ENCODE results near the gene PTOV1.

PTOV1 gene

DNA sequence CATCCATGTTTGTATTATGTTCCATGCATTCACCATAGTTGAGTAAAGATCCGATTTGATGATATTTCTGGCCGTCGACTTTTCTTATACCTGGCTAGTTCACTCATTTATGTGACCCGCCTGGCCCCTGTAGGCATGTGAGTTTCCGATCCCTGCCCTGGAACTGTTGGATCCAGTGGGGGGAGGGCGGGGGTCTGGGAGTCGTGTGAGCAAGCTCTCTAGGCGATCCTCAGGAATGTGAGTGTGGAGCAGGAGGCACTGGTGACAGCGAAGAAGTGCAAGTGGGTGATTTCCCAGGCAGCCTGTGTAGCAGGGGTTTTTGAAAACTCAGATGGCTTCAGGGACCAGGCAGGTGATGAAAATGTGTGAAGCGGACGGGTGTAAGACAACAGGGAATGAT, 10.6 kb upstream of the PTOV1 start:
- H3K27ac ChIP-seq (ENCODE audit: low read depth, low read length) = no peak overlapping the region
- H3K9ac ChIP-seq (ENCODE audit: low read length in 5 of 5) = no peak overlapping the region
- H3K36me3 ChIP-seq (ENCODE audit: control insufficient read depth in 5 of 5, insufficient read depth in 5 of 5, low read length in 5 of 5) = peaks cover 0 to 51% (median 45%) of the 10 kb centered on the region in 5 donors
- peaks cover 0 to 3% (median 0%) of the 10 kb centered on the region in 5 donors for H3K4me1 ChIP-seq (ENCODE audit: control insufficient read depth in 5 of 5, insufficient read depth in 5 of 5, low read length in 5 of 5)
- no peaks in the 10 kb centered on the region for H3K27me3 ChIP-seq (ENCODE audit: control insufficient read depth in 5 of 5, insufficient read depth in 4 of 5, low read length in 5 of 5)
- H3K4me3 ChIP-seq (ENCODE audit: low read depth in 1 of 5, low read length in 5 of 5) = no peak overlapping the region
- no peaks in the 10 kb centered on the region for H3K9me3 ChIP-seq (ENCODE audit: control insufficient read depth in 5 of 5, low read length in 5 of 5)

- no peak overlapping the region for H3K4me3 ChIP-seq (ENCODE audit: low read depth in 1 of 5, low read length in 5 of 5)
- H3K9ac ChIP-seq (ENCODE audit: low read length in 5 of 5) = no peak overlapping the region
- peaks cover 0 to 47% (median 40%) of the 10 kb centered on the region in 5 donors for H3K36me3 ChIP-seq (ENCODE audit: control insufficient read depth in 5 of 5, insufficient read depth in 5 of 5, low read length in 5 of 5)
- H3K4me1 ChIP-seq (ENCODE audit: control insufficient read depth in 5 of 5, insufficient read depth in 5 of 5, low read length in 5 of 5) = peaks cover 0 to 3% (median 0%) of the 10 kb centered on the region in 5 donors
- no peaks in the 10 kb centered on the region for H3K27me3 ChIP-seq (ENCODE audit: control insufficient read depth in 5 of 5, insufficient read depth in 4 of 5, low read length in 5 of 5)
- H3K9me3 ChIP-seq (ENCODE audit: control insufficient read depth in 5 of 5, low read length in 5 of 5) = no peaks in the 10 kb centered on the region
- no peak overlapping the region for H3K27ac ChIP-seq (ENCODE audit: low read depth, low read length)
Measured at GRCh38 chr19:49840736-49841249, 10.2 kb upstream of the PTOV1 start.

DNA sequence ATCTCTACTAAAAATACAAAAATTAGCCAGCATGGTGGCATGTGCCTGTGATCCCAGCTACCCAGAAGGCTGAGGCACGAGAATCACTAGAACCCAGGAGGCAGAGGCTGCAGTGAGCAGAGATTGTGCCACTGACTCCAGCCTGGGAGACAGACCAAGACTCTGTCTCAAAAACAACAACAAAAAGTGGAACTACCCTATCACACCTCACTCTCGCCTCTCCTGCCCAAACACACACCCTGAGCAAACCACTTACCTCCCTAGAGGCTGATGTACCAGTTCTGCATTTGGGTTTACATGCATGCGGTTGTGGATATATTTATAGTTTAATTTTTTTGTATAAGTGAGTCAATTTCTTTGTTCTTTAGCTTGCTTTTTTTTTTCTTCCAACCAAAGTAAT, 7.7 kb upstream of the PTOV1 start:
- Histone ChIP-seq H3K36me3 (ENCODE audit: control insufficient read depth in 5 of 5, insufficient read depth in 5 of 5, low read length in 5 of 5) (peaks cover 0 to 24% (median 16%) of the 10 kb centered on the region in 5 donors), H3K4me1 (ENCODE audit: control insufficient read depth in 5 of 5, insufficient read depth in 5 of 5, low read length in 5 of 5) (no peaks in the 10 kb centered on the region), H3K27ac (ENCODE audit: low read depth, low read length) (no peak overlapping the region), H3K27me3 (ENCODE audit: control insufficient read depth in 5 of 5, insufficient read depth in 4 of 5, low read length in 5 of 5) (no peaks in the 10 kb centered on the region), H3K4me3 (ENCODE audit: low read depth in 1 of 5, low read length in 5 of 5) (no peak overlapping the region), H3K9me3 (ENCODE audit: control insufficient read depth in 5 of 5, low read length in 5 of 5) (no peaks in the 10 kb centered on the region), H3K9ac (ENCODE audit: low read length in 5 of 5) (no peak overlapping the region)

DNA sequence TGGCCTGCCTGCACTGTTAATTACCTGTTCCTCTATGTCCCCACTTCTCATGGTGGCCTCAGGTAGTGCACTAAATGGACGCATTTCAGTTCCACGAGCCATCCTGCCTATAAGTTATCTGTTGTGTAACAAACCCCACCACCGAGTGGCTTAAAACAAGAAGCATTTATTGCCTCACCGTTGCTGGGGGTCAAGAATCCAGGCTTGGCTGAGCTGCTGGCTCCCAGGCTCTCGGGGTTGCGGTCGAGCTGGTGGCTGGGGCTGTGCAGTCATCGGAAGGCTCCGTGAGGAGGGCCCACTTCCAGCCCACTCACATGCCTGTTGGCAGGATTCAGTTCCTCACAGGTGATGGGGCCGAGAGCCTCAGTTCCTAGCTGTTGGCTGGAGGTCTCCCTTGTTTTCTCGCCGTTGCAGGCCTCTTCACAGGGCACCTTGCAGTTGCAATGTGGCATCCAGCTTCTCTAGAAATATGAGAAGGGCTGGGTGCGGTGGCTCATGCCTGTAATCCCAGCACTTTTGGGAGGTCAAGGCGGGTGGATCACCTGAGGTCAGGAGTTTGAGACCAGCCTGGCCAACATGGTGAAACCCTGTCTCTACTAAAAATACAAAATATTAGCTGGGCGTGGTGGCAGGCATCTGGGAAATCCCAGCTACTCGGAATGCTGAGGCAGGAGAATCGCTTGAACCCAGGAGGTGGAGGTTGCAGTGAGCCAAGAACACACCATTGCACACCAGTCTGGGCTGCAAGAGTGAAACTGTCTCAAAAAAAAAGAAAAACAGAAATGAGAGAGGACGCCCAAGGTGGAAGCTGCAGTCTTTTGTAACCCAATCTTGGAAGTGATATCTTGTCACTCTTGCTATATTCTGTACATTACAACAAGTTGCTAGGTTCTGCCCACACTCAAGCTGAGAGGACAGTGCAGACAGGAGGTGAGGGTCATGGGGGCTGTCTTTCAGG, 6.5 kb upstream of the PTOV1 start:
- H3K27ac ChIP-seq (ENCODE audit: low read depth, low read length) = no peak overlapping the region
- no peak overlapping the region for H3K9ac ChIP-seq (ENCODE audit: low read length in 5 of 5)
- H3K27me3 ChIP-seq (ENCODE audit: control insufficient read depth in 5 of 5, insufficient read depth in 4 of 5, low read length in 5 of 5) = no peaks in the 10 kb centered on the region
- H3K4me3 ChIP-seq (ENCODE audit: low read depth in 1 of 5, low read length in 5 of 5) = no peak overlapping the region
- H3K9me3 ChIP-seq (ENCODE audit: control insufficient read depth in 5 of 5, low read length in 5 of 5) = peaks cover 0 to 5% (median under 1%) of the 10 kb centered on the region in 5 donors
- no peaks in the 10 kb centered on the region for H3K4me1 ChIP-seq (ENCODE audit: control insufficient read depth in 5 of 5, insufficient read depth in 5 of 5, low read length in 5 of 5)
- H3K36me3 ChIP-seq (ENCODE audit: control insufficient read depth in 5 of 5, insufficient read depth in 5 of 5, low read length in 5 of 5) = peaks cover 0 to 13% (median 6%) of the 10 kb centered on the region in 5 donors

GRCh38 chr19:49845414-49845813, 5.5 kb upstream of the PTOV1 start:
- no peak overlapping the region for H3K9ac ChIP-seq (ENCODE audit: low read length in 5 of 5)
- no peak overlapping the region for H3K4me3 ChIP-seq (ENCODE audit: low read depth in 1 of 5, low read length in 5 of 5)
- H3K36me3 ChIP-seq (ENCODE audit: control insufficient read depth in 5 of 5, insufficient read depth in 5 of 5, low read length in 5 of 5) = peaks cover 0 to 5% (median 0%) of the 10 kb centered on the region in 5 donors
- no peaks in the 10 kb centered on the region for H3K27me3 ChIP-seq (ENCODE audit: control insufficient read depth in 5 of 5, insufficient read depth in 4 of 5, low read length in 5 of 5)
- no peak overlapping the region for H3K27ac ChIP-seq (ENCODE audit: low read depth, low read length)
- H3K9me3 ChIP-seq (ENCODE audit: control insufficient read depth in 5 of 5, low read length in 5 of 5) = peaks cover 0 to 7% (median 3%) of the 10 kb centered on the region in 5 donors
- H3K4me1 ChIP-seq (ENCODE audit: control insufficient read depth in 5 of 5, insufficient read depth in 5 of 5, low read length in 5 of 5) = peaks cover 0 to 7% (median 5%) of the 10 kb centered on the region in 5 donors

DNA sequence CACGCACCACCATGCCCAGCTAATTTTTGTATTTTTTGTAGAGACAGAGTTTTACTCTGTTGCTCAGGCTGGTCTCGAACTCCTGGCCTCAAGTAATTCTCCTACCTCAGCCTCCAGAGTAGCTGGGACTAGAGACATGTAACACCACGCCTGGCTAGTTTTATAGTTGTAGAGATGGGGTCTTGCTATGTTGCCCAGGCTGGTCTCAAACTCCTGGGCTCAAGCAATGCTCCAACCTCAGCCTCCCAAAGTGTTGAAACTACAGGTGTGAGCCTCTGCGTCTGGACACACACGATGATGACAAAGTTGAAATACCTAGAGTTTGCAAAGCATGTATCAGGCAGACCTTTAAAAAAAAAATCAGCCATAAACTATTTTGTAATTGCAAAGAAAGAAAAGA, 4.6 kb upstream of the PTOV1 start:
- Histone ChIP-seq H3K9me3 (ENCODE audit: control insufficient read depth in 5 of 5, low read length in 5 of 5) (peaks cover 0 to 7% (median 3%) of the 10 kb centered on the region in 5 donors), H3K9ac (ENCODE audit: low read length in 5 of 5) (no peak overlapping the region), H3K27me3 (ENCODE audit: control insufficient read depth in 5 of 5, insufficient read depth in 4 of 5, low read length in 5 of 5) (no peaks in the 10 kb centered on the region), H3K27ac (ENCODE audit: low read depth, low read length) (no peak overlapping the region), H3K36me3 (ENCODE audit: control insufficient read depth in 5 of 5, insufficient read depth in 5 of 5, low read length in 5 of 5) (no peaks in the 10 kb centered on the region), H3K4me3 (ENCODE audit: low read depth in 1 of 5, low read length in 5 of 5) (no peak overlapping the region), H3K4me1 (ENCODE audit: control insufficient read depth in 5 of 5, insufficient read depth in 5 of 5, low read length in 5 of 5) (peaks cover 0 to 12% (median 5%) of the 10 kb centered on the region in 5 donors)

- Histone ChIP-seq H3K4me3 (ENCODE audit: low read depth in 1 of 5, low read length in 5 of 5) (no peak overlapping the region), H3K4me1 (ENCODE audit: control insufficient read depth in 5 of 5, insufficient read depth in 5 of 5, low read length in 5 of 5) (peaks cover 6 to 25% (median 19%) of the 10 kb centered on the region in 5 donors), H3K27ac (ENCODE audit: low read depth, low read length) (no peak overlapping the region), H3K27me3 (ENCODE audit: control insufficient read depth in 5 of 5, insufficient read depth in 4 of 5, low read length in 5 of 5) (no peaks in the 10 kb centered on the region), H3K36me3 (ENCODE audit: control insufficient read depth in 5 of 5, insufficient read depth in 5 of 5, low read length in 5 of 5) (no peaks in the 10 kb centered on the region), H3K9me3 (ENCODE audit: control insufficient read depth in 5 of 5, low read length in 5 of 5) (peaks cover 0 to 7% (median 3%) of the 10 kb centered on the region in 5 donors), H3K9ac (ENCODE audit: low read length in 5 of 5) (no peak overlapping the region)
Measured at GRCh38 chr19:49847731-49848696, 2.9 kb upstream of the PTOV1 start.

DNA sequence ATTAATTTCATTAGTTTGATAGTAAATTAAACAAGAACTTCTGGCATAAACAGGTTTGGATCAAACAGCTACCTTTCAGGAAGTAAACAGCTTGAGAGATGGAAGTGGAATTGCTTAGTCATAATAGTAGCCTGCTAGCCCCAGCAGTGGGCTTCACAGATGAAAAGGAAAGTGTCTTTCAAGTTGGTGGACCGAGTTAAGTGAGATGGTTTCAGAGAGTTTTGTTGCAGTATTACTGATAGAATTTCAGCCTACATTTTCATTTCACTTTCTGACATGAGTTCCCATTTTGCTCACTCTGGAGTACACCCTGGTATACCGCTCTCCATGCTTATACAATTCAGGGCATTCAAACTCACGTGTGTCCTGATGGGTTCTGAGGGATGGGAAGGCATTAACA, 2.0 kb upstream of the PTOV1 start:
- Histone ChIP-seq H3K27ac (ENCODE audit: low read depth, low read length) (no peak overlapping the region), H3K9ac (ENCODE audit: low read length in 5 of 5) (no peak overlapping the region), H3K4me3 (ENCODE audit: low read depth in 1 of 5, low read length in 5 of 5) (no peak overlapping the region), H3K9me3 (ENCODE audit: control insufficient read depth in 5 of 5, low read length in 5 of 5) (peaks cover 0 to 7% (median 3%) of the 10 kb centered on the region in 5 donors), H3K4me1 (ENCODE audit: control insufficient read depth in 5 of 5, insufficient read depth in 5 of 5, low read length in 5 of 5) (peaks cover 6 to 30% (median 25%) of the 10 kb centered on the region in 5 donors), H3K27me3 (ENCODE audit: control insufficient read depth in 5 of 5, insufficient read depth in 4 of 5, low read length in 5 of 5) (no peaks in the 10 kb centered on the region), H3K36me3 (ENCODE audit: control insufficient read depth in 5 of 5, insufficient read depth in 5 of 5, low read length in 5 of 5) (no peaks in the 10 kb centered on the region)

DNA sequence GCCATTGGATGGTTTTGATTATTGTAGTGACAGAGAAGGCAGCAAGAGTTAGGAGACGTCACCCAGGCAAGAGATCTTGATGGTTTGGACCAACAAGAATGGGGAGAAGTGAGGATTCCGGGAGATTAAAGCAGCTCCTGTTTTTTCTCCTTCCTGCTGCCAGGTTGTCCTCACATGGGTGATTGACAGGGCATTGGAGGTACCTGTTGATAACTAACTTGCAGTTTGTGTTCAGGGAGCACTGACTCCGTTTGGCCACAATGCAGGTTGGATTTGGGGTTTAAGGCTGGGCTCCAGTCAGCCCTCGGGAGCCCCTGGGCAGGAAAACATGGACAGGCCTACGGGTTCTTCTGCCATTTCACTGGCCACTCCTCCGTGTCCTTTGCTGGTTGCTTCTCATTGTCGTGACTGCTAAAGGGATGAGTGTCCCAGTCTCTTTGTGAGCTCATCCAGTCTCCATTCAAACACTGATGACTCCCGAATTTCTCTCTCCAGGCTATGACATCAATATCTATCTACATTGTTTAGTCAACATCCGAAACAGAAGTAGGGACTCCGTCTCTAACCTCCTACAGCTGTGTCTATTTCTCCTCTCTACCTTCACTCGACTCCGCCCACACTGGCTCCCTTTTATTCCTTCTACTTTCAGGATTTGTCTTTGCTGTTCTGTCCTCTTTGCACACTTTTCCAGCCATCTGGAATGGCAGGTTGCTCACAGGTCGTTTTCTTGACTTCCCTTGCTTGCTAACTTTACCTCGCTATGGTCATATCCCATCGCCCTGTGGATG, 1.3 kb upstream of the PTOV1 start:
- Histone ChIP-seq H3K27ac (ENCODE audit: low read depth, low read length) (peak overlapping the region; percentile 98), H3K9me3 (ENCODE audit: control insufficient read depth in 5 of 5, low read length in 5 of 5) (peaks cover 0 to 7% (median 3%) of the 10 kb centered on the region in 5 donors), H3K4me3 (ENCODE audit: low read depth in 1 of 5, low read length in 5 of 5) (peak overlapping the region; percentile 23 to 95 (median 84)), H3K4me1 (ENCODE audit: control insufficient read depth in 5 of 5, insufficient read depth in 5 of 5, low read length in 5 of 5) (peaks cover 6 to 36% (median 27%) of the 10 kb centered on the region in 5 donors), H3K36me3 (ENCODE audit: control insufficient read depth in 5 of 5, insufficient read depth in 5 of 5, low read length in 5 of 5) (peaks cover 0 to 7% (median 3%) of the 10 kb centered on the region in 5 donors), H3K9ac (ENCODE audit: low read length in 5 of 5) (peak overlapping the region in 3 of 5 donors; percentile 21 to 98 (median 91)), H3K27me3 (ENCODE audit: control insufficient read depth in 5 of 5, insufficient read depth in 4 of 5, low read length in 5 of 5) (no peaks in the 10 kb centered on the region)
